H9 (cell line): Measurements from ENCODE around the gene FIBP. TPM values are rescaled to one million over a fixed set of nuclear protein-coding genes. Genes with fewer than 3 reads are reported as not detected.

Experiments
- DNase-seq: peaks from one replicate; pipeline ENCODE4 v3.0.0-alpha.2; 2017
- H2AFZ ChIP-seq: one replicate; pipeline ENCODE4 v1.6.1; 2013; ENCODE audit warnings: mild to moderate bottlenecking, low read length, control low read depth, moderate library complexity
- H2AK5ac ChIP-seq: 2 replicates; pipeline ENCODE4 v1.6.1; 2013; ENCODE audit warnings: low read length, control low read depth, mixed read lengths; ENCODE audit not compliant: insufficient read length
- H2BK120ac ChIP-seq: one replicate; pipeline ENCODE4 v1.6.1; 2013; ENCODE audit warnings: low read depth, mild to moderate bottlenecking, low read length, control low read depth, inconsistent platforms; ENCODE audit not compliant: poor library complexity, severe bottlenecking
- H2BK12ac ChIP-seq: 2 replicates; pipeline ENCODE4 v1.6.1; 2013; ENCODE audit warnings: low read length, control low read depth, mixed read lengths, low read depth; ENCODE audit not compliant: insufficient read length
- H2BK15ac ChIP-seq: 2 replicates; pipeline ENCODE4 v1.6.1; 2013; ENCODE audit warnings: low read depth, low read length, control low read depth
- H2BK20ac ChIP-seq: one replicate; pipeline ENCODE4 v1.6.1; 2013; ENCODE audit warnings: low read depth, mild to moderate bottlenecking, low read length, control low read depth, inconsistent platforms; ENCODE audit not compliant: poor library complexity, severe bottlenecking
- H2BK5ac ChIP-seq: 2 replicates; pipeline ENCODE4 v1.6.1; 2013; ENCODE audit warnings: low read length, control low read depth, mixed read lengths; ENCODE audit not compliant: insufficient read length
- H3K14ac ChIP-seq: 2 replicates; pipeline ENCODE4 v1.6.1; 2013; ENCODE audit warnings: low read length, control low read depth; ENCODE audit not compliant: insufficient read depth
- H3K18ac ChIP-seq: 2 replicates; pipeline ENCODE4 v1.6.1; 2013; ENCODE audit warnings: low read depth, mild to moderate bottlenecking, mixed read lengths, low read length, control low read depth; ENCODE audit not compliant: insufficient read length
- H3K23ac ChIP-seq: 2 replicates; pipeline ENCODE4 v1.6.1; 2013; ENCODE audit warnings: low read length, control low read depth, mixed read lengths, low read depth; ENCODE audit not compliant: insufficient read length
- H3K23me2 ChIP-seq: 2 replicates; pipeline ENCODE4 v1.6.1; 2013; ENCODE audit warnings: low read depth, mild to moderate bottlenecking, mixed read lengths, low read length, control low read depth; ENCODE audit not compliant: insufficient read length, poor library complexity, severe bottlenecking
- H3K27ac ChIP-seq: 2 replicates; pipeline ENCODE4 v1.5.1; 2013; ENCODE audit warnings: low read length, control low read depth, mixed read lengths, low read depth; ENCODE audit not compliant: insufficient read length
- H3K27me3 ChIP-seq: 2 replicates; pipeline ENCODE4 v1.6.1; 2013; ENCODE audit warnings: low read length, control low read depth, inconsistent platforms; ENCODE audit not compliant: insufficient read depth
- H3K4ac ChIP-seq: 2 replicates; pipeline ENCODE4 v1.6.1; 2013; ENCODE audit warnings: low read depth, mild to moderate bottlenecking, control low read depth, inconsistent platforms, low read length, moderate library complexity
- H3K4me1 ChIP-seq: 2 replicates; pipeline ENCODE4 v1.6.1; 2013; ENCODE audit warnings: low read length, control low read depth, inconsistent platforms; ENCODE audit not compliant: insufficient read depth
- H3K4me2 ChIP-seq: 2 replicates; pipeline ENCODE4 v1.6.1; 2013; ENCODE audit warnings: low read length, control low read depth, mixed read lengths; ENCODE audit not compliant: insufficient read length, insufficient read depth
- H3K56ac ChIP-seq: 2 replicates; pipeline ENCODE4 v1.6.1; 2013; ENCODE audit warnings: low read depth, mild to moderate bottlenecking, mixed read lengths, low read length, control low read depth; ENCODE audit not compliant: insufficient read length
- H3K79me1 ChIP-seq: 2 replicates; pipeline ENCODE4 v1.6.1; 2013; ENCODE audit warnings: low read depth, mild to moderate bottlenecking, moderate library complexity, low read length, control low read depth, inconsistent platforms; ENCODE audit not compliant: insufficient read depth, poor library complexity, severe bottlenecking
- H3K79me2 ChIP-seq: 2 replicates; pipeline ENCODE4 v1.6.1; 2013; ENCODE audit warnings: low read length, control low read depth, inconsistent platforms; ENCODE audit not compliant: insufficient read depth
- H3K9ac ChIP-seq: 2 replicates; pipeline ENCODE4 v1.6.1; 2013; ENCODE audit warnings: low read length, control low read depth, mixed read lengths; ENCODE audit not compliant: insufficient read length; ENCODE audit errors: extremely low read depth
- H3K9me3 ChIP-seq: one replicate; pipeline ENCODE4 v1.6.1; 2013; ENCODE audit warnings: low read depth, low read length, inconsistent platforms; ENCODE audit not compliant: control insufficient read depth
- H3T11ph ChIP-seq: one replicate; pipeline ENCODE4 v1.6.1; 2013; ENCODE audit warnings: mild to moderate bottlenecking, low read length, control low read depth, inconsistent platforms
- H4K20me1 ChIP-seq: one replicate; pipeline ENCODE4 v1.6.1; 2013; ENCODE audit not compliant: control insufficient read depth, insufficient read length, insufficient read depth
- H4K5ac ChIP-seq: 2 replicates; pipeline ENCODE4 v1.6.1; 2013; ENCODE audit warnings: low read depth, mild to moderate bottlenecking, mixed read lengths, low read length, control low read depth; ENCODE audit not compliant: insufficient read length
- H4K8ac ChIP-seq: replicated peaks from 2 replicates; pipeline ENCODE4 v1.6.1; 2013; ENCODE audit warnings: low read length, control low read depth, mixed read lengths, low read depth; ENCODE audit not compliant: insufficient read length
- H4K91ac ChIP-seq: 2 replicates; pipeline ENCODE4 v1.6.1; 2013; ENCODE audit warnings: low read depth, mild to moderate bottlenecking, moderate library complexity, mixed read lengths, low read length, control low read depth; ENCODE audit not compliant: insufficient read length
- H3K27ac Mint-ChIP-seq, 3 experiments: 2 replicates in 2 of 3; 3 replicates in 1 of 3; pipeline ENCODE4 v1.8.0; 2020 to 2021; ENCODE audit warnings: mixed read lengths in 3 of 3, mild to moderate bottlenecking in 1 of 3, moderate library complexity in 1 of 3
- H3K27me3 Mint-ChIP-seq: 2 replicates; pipeline ENCODE4 v1.8.0; 2021; ENCODE audit warnings: low read depth, mild to moderate bottlenecking, moderate library complexity, mixed read lengths
- H3K36me3 Mint-ChIP-seq, 3 experiments: 2 replicates in 2 of 3; 3 replicates in 1 of 3; pipeline ENCODE4 v1.8.0; 2020 to 2021; ENCODE audit warnings: low read depth in 3 of 3, mixed read lengths in 3 of 3; ENCODE audit not compliant: insufficient read depth in 1 of 3
- H3K4me1 Mint-ChIP-seq, 2 experiments: 2 replicates each; pipeline ENCODE4 v1.8.0; 2020; ENCODE audit warnings: mixed read lengths in 2 of 2
- H3K4me3 Mint-ChIP-seq, 2 experiments: 2 replicates in 1 of 2; 3 replicates in 1 of 2; pipeline ENCODE4 v1.8.0; 2020 to 2021; ENCODE audit warnings: mild to moderate bottlenecking in 2 of 2, mixed read lengths in 2 of 2, moderate library complexity in 1 of 2
- H3K9me3 Mint-ChIP-seq, 2 experiments: 2 replicates in 1 of 2; 3 replicates in 1 of 2; pipeline ENCODE4 v1.8.0; 2020; ENCODE audit warnings: mild to moderate bottlenecking in 2 of 2, mixed read lengths in 2 of 2, moderate library complexity in 1 of 2
- CTCF ChIP-seq: fragments of 200-600 bp; sonication (generic); conservative IDR thresholded peaks from 3 replicates; pipeline ENCODE4 v1.8.0; 2021; ENCODE audit warnings: antibody characterized with exemption, mild to moderate bottlenecking
- WGBS: extraction: QIAGEN DNeasy Blood & Tissue Kit; methylation state at CpG from one replicate; pipeline ENCODE4 v1.1.7; 2013; ENCODE audit warnings: missing lambda C conversion rate, low lambda C conversion rate, mixed read lengths; ENCODE audit not compliant: insufficient read length; ENCODE audit errors: extremely low coverage; 5-methylcytosine and 5-hydroxymethylcytosine counted together
- total RNA-seq: library from RNA; stranded (reverse); gene quantifications from 2 replicates; pipeline ENCODE4 v1.2.1, GENCODE V29; 2021

The FIBP gene
- total RNA-seq, 1 experiment from 2014 or later = 87.0 TPM

- Histone ChIP-seq H3K9me3 (no peaks in the 10 kb centered on the region), H2BK15ac (no peak overlapping the region), H3K23me2 (no peaks in the 10 kb centered on the region)
Measured at GRCh38 chr11:65849771-65850216, 38.5 kb downstream of the FIBP start.

More at GRCh38 chr11:65849771-65850216, 38.5 kb downstream of the FIBP start:
- WGBS = no CpG with 5 or more reads among the region's 16 CpGs
- Histone ChIP-seq H3K79me1 (no peaks in the 10 kb centered on the region), H4K20me1 (no peaks in the 10 kb centered on the region), H2BK120ac (no peak overlapping the region), H3K79me2 (no peaks in the 10 kb centered on the region), H2BK5ac (no peak overlapping the region), H3T11ph (no peak overlapping the region), H2AK5ac (no peak overlapping the region), H4K5ac (no peak overlapping the region), H2BK20ac (no peak overlapping the region), H3K9ac (no peak overlapping the region), H3K4me1 (no peaks in the 10 kb centered on the region), H4K91ac (no peak overlapping the region), H3K4ac (no peak overlapping the region), H3K18ac (no peak overlapping the region), H3K56ac (no peak overlapping the region), H2AFZ (no peak overlapping the region), H3K14ac (no peak overlapping the region), H4K8ac (no peak overlapping the region), H3K27ac (no peak overlapping the region), H3K23ac (no peak overlapping the region), H3K4me2 (no peak overlapping the region), H3K27me3 (no peaks in the 10 kb centered on the region), H2BK12ac (no peak overlapping the region)
- H3K27me3 Mint-ChIP-seq = peaks cover 17% of the 10 kb centered on the region
- H3K9me3 Mint-ChIP-seq = peaks cover 3 to 7% of the 10 kb centered on the region in 2 experiments; a peak in 2 of 5 replicates
- peaks cover 9 to 14% of the 10 kb centered on the region in 2 experiments for H3K4me1 Mint-ChIP-seq
- H3K4me3 Mint-ChIP-seq = no peak overlapping the region; a peak in 1 of 5 replicates
- H3K36me3 Mint-ChIP-seq = peaks cover 28 to 37% (median 29%) of the 10 kb centered on the region in 3 experiments
- H3K27ac Mint-ChIP-seq = no peak overlapping the region; a peak in 1 of 7 replicates
- no peak for DNase-seq
- no peak for TF ChIP-seq CTCF
